Ovary (tissue), 9 donors: ENCODE data around the gene PAK1. TPM values are rescaled to one million over a fixed set of nuclear protein-coding genes. Genes with fewer than 3 reads are reported as not detected.
"Not testable (repeated sequence)": the region's sequence is repeated elsewhere in the genome, so short reads cannot be mapped to it uniquely, and the experiment has no call there.

Experiments used
- DNase-seq, 5 donors: peaks; one replicate each; pipeline ENCODE4 v3.0.0-alpha.2; 2019 to 2020
- H3K27ac ChIP-seq, 2 donors: fragments of 200-600 bp; one replicate each; pipeline versions ENCODE4 v1.5.1 to v1.8.0; 2019 to 2022
- H3K27me3 ChIP-seq: fragments of 200-600 bp; one replicate; pipeline ENCODE4 v1.8.0; 2022
- H3K36me3 ChIP-seq: fragments of 200-600 bp; sonication (generic); one replicate; pipeline ENCODE4 v1.5.1; 2019
- H3K4me1 ChIP-seq: one replicate; pipeline ENCODE4 v1.8.1; 2013; ENCODE audit warnings: mild to moderate bottlenecking, moderate library complexity; ENCODE audit not compliant: insufficient read depth
- H3K4me3 ChIP-seq: fragments of 200-600 bp; sonication (generic); one replicate; pipeline ENCODE4 v1.5.1; 2017
- H3K9me3 ChIP-seq, 2 donors: fragments of 200-600 bp in 1 of 2; sonication (generic) in 1 of 2; one replicate each; pipeline versions ENCODE4 v1.5.1 to v1.8.1; 2013 to 2019; ENCODE audit warnings: mild to moderate bottlenecking in 1 of 2, moderate library complexity in 1 of 2
- CTCF ChIP-seq, 3 donors: fragments of 450-650 bp in 2 of 3; fragments of 200-600 bp in 1 of 3; IDR thresholded peaks; one replicate each; pipeline versions ENCODE4 v1.5.1 to v1.8.0; 2016 to 2022; ENCODE audit warnings: antibody characterized with exemption in 3 of 3, mild to moderate bottlenecking in 1 of 3
- EP300 ChIP-seq: sonication (generic); formaldehyde crosslinking; IDR thresholded peaks from one replicate; pipeline ENCODE4 v1.6.1; 2017; ENCODE audit warnings: antibody characterized with exemption
- POLR2A ChIP-seq: fragments of 450-650 bp; IDR thresholded peaks from one replicate; pipeline ENCODE4 v1.6.1; 2017; ENCODE audit warnings: antibody characterized with exemption, mild to moderate bottlenecking, moderate library complexity
- WGBS, 3 donors: extraction: QIAGEN DNeasy Blood & Tissue Kit in 1 of 3; methylation state at CpG; one replicate each; pipeline versions ENCODE4 v1.1.5 to v1.1.7; 2013 to 2017; 5-methylcytosine and 5-hydroxymethylcytosine counted together
- intact Hi-C, 4 donors: fragments of 100-400 bp; cut with DNase I; formaldehyde crosslinking; loops; one replicate each; pipeline versions ENCODE4 v1.11.0 to v1.15.1; 2022 to 2023
- polyA plus RNA-seq, 2 donors: library from polyadenylated mRNA; stranded (reverse); fragments of 200-250 nt in 1 of 2; fragments of 350-450 nt in 1 of 2; fragmentation: Illumina TruSeq in 1 of 2; extraction: RNeasy Lipid Tissue Mini Kit (QIAGEN cat#74804) in 1 of 2; gene quantifications; one replicate each; pipeline ENCODE4 v1.2.3, GENCODE V29; 2013 to 2014
- total RNA-seq, 7 donors: library from RNA; depleted of rRNA in 2 of 7; stranded (reverse); fragments of >200 nt in 2 of 7; fragmentation: NEBNext Ultra II Directional in 3 of 7; extraction: Animal tissue kit (Norgen Biotek cat#: 25700) in 3 of 7; gene quantifications; one replicate each; pipeline versions ENCODE4 v1.1.0 to v1.2.4, GENCODE V29; 2016 to 2023
- donor health status: DM: no; HTN: no; CAD: no; lungs with moderate emphysema.
- donor health status: DM: no; HTN: no; CAD: no.
- donor health status: Bipolar disorder and iron deficiency.
- donor health status: DM: yes; HTN: yes; CAD: no.
- donor health status: DM: no; HTN: no; CAD: no.
- donor health status: DM: yes; HTN: yes; CAD: no.

PAK1 gene
- total and polyA plus RNA-seq, 9 donors: 18.4 to 53.0 (median 42.3) TPM

- Histone ChIP-seq H3K27ac (no peak overlapping the region), H3K27me3 (no peaks in the 10 kb centered on the region), H3K4me3 (no peak overlapping the region), H3K4me1 (peaks cover 2% of the 10 kb centered on the region), H3K9me3 (no peaks in the 10 kb centered on the region), H3K36me3 (no peaks in the 10 kb centered on the region)
- no peak for DNase-seq
- WGBS, 3 donors: 50 to 94% (median 70%) methylated on average over 2 of the region's 2 CpGs
- no peak for TF ChIP-seq EP300
- no peak for TF ChIP-seq CTCF (IDR thresholded peaks at IDR 0.05)
- TF ChIP-seq POLR2A: no peak
- intact Hi-C loops: no loop called here
Measured at GRCh38 chr11:77384571-77384970, 89.3 kb downstream of the PAK1 start.

GRCh38 chr11:77383349-77383748, 90.5 kb downstream of the PAK1 start:
- H3K9me3 ChIP-seq, DNase-seq, H3K27ac ChIP-seq, H3K4me3 ChIP-seq, H3K36me3 ChIP-seq, intact Hi-C loops, H3K27me3 ChIP-seq, H3K4me1 ChIP-seq: not testable (repeated sequence)
- 97 to 99% (median 98%) methylated on average over 7 of the region's 7 CpGs for WGBS, 3 donors

GRCh38 chr11:77381729-77382665, 91.9 kb downstream of the PAK1 start:
- Histone ChIP-seq H3K4me3 (no peak overlapping the region), H3K27me3 (no peaks in the 10 kb centered on the region), H3K4me1 (peaks cover 2% of the 10 kb centered on the region), H3K27ac (no peak overlapping the region), H3K36me3 (no peaks in the 10 kb centered on the region), H3K9me3 (no peaks in the 10 kb centered on the region)
- no peak for DNase-seq
- WGBS, 3 donors: 52 to 64% (median 57%) methylated on average over 2 of the region's 2 CpGs
- intact Hi-C loops: no loop called here
- TF ChIP-seq POLR2A (no peak), EP300 (no peak), CTCF (IDR thresholded peaks at IDR 0.05) (no peak)

GRCh38 chr11:77379934-77380333, 94.0 kb downstream of the PAK1 start:
- TF ChIP-seq CTCF (IDR thresholded peaks at IDR 0.05) (no peak), POLR2A (no peak), EP300 (no peak)
- H3K4me1 ChIP-seq: no peaks in the 10 kb centered on the region
- H3K36me3 ChIP-seq: no peaks in the 10 kb centered on the region
- no peaks in the 10 kb centered on the region for H3K27me3 ChIP-seq
- no peaks in the 10 kb centered on the region for H3K9me3 ChIP-seq
- no peak for DNase-seq
- 94 to 95% (median 95%) methylated on average over 5 of the region's 5 CpGs for WGBS, 3 donors
- H3K4me3 ChIP-seq: no peak overlapping the region
- intact Hi-C loops: no loop called here
- no peak overlapping the region for H3K27ac ChIP-seq

- no peaks in the 10 kb centered on the region for H3K27me3 ChIP-seq
- no peaks in the 10 kb centered on the region for H3K4me1 ChIP-seq
- no peak for TF ChIP-seq CTCF (IDR thresholded peaks at IDR 0.05)
- no peak for TF ChIP-seq EP300
- no peak for TF ChIP-seq POLR2A
- intact Hi-C loops: no loop called here
- H3K4me3 ChIP-seq: no peak overlapping the region
- DNase-seq: no peak
- no peaks in the 10 kb centered on the region for H3K36me3 ChIP-seq
- WGBS, 3 donors: 94 to 96% (median 94%) methylated on average over 4 of the region's 4 CpGs
- no peak overlapping the region for H3K27ac ChIP-seq
- H3K9me3 ChIP-seq: no peaks in the 10 kb centered on the region
Measured at GRCh38 chr11:77379253-77379652, 94.6 kb downstream of the PAK1 start.
